Lower lobe of right lung (tissue), 2 donors: Measurements from ENCODE around the gene OLA1. TPM values are rescaled to one million over a fixed set of nuclear protein-coding genes. Genes with fewer than 3 reads are reported as not detected.

Experiments used
- ATAC-seq, 2 donors: fragments of 200-7000 bp; cut with Tn5 transposase; one replicate each; pipeline ENCODE4 v1.9.1; 2020 to 2022; ENCODE audit warnings: mild to moderate bottlenecking in 2 of 2, moderate library complexity in 2 of 2
- DNase-seq: peaks from one replicate; pipeline ENCODE4 v3.0.0-alpha.2; 2020
- H3K27ac ChIP-seq: fragments of 200-600 bp; one replicate; pipeline ENCODE4 v1.8.0; 2022
- H3K27me3 ChIP-seq: fragments of 200-600 bp; one replicate; pipeline ENCODE4 v1.8.0; 2022; ENCODE audit warnings: low read depth
- H3K36me3 ChIP-seq: fragments of 200-600 bp; one replicate; pipeline ENCODE4 v1.8.0; 2022; ENCODE audit warnings: mild to moderate bottlenecking
- H3K4me1 ChIP-seq: fragments of 200-600 bp; one replicate; pipeline ENCODE4 v1.8.0; 2022
- H3K4me3 ChIP-seq: fragments of 200-600 bp; one replicate; pipeline ENCODE4 v1.8.0; 2022; ENCODE audit warnings: mild to moderate bottlenecking
- H3K9me3 ChIP-seq: fragments of 200-600 bp; one replicate; pipeline ENCODE4 v1.8.0; 2022
- intact Hi-C: fragments of 100-400 bp; cut with DNase I; formaldehyde crosslinking; loops from one replicate; pipeline ENCODE4 v1.11.0; 2022
- total RNA-seq: library from RNA; stranded (reverse); fragmentation: NEBNext Ultra II Directional; extraction: Animal tissue kit (Norgen Biotek cat#: 25700); gene quantifications from one replicate; pipeline ENCODE4 v1.2.1, GENCODE V29; 2021
- TF ChIP-seq, protein P1 (sequence below): fragments of 200-600 bp; IDR thresholded peaks from one replicate; pipeline ENCODE4 v1.8.0; 2022; ENCODE audit warnings: antibody characterized with exemption, mild to moderate bottlenecking
- donor health status: DM: no; HTN: yes; CAD: no; lungs with severe emphysema.

The OLA1 gene
- total RNA-seq, 1 donor from 2014 or later: 49.8 TPM

DNA sequence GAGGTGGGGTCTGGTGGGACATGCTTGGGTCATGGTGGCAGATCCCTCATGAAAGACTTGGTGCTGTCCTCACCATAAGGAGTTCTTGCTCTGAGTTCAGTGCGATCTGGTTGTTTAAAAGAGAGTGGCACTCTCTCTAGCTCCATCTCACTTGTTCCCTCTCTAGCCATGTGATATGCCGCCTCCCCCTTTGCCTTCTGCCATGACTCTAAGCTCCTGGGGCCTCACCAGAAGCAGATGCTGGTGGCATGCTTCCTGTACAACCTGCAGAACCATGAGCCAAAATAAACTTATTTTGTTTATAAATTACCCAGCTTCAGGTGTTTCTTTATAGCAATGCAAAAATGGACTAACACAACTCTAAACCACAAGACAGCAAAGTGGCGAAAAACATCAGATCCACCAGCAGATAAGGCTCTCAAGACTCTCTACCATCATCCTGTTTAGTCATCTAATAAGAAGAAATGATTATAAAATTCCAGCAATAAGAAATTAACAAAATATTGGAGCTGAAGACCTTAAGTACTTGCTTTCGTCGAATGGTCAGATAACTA is 75.5 kb downstream of the OLA1 start:
- no peak for DNase-seq
- Histone ChIP-seq H3K4me1 (no peaks in the 10 kb centered on the region), H3K9me3 (peaks cover 45% of the 10 kb centered on the region), H3K36me3 (no peaks in the 10 kb centered on the region), H3K27me3 (no peaks in the 10 kb centered on the region), H3K4me3 (no peak overlapping the region), H3K27ac (no peak overlapping the region)
- TF ChIP-seq, protein P1, sequence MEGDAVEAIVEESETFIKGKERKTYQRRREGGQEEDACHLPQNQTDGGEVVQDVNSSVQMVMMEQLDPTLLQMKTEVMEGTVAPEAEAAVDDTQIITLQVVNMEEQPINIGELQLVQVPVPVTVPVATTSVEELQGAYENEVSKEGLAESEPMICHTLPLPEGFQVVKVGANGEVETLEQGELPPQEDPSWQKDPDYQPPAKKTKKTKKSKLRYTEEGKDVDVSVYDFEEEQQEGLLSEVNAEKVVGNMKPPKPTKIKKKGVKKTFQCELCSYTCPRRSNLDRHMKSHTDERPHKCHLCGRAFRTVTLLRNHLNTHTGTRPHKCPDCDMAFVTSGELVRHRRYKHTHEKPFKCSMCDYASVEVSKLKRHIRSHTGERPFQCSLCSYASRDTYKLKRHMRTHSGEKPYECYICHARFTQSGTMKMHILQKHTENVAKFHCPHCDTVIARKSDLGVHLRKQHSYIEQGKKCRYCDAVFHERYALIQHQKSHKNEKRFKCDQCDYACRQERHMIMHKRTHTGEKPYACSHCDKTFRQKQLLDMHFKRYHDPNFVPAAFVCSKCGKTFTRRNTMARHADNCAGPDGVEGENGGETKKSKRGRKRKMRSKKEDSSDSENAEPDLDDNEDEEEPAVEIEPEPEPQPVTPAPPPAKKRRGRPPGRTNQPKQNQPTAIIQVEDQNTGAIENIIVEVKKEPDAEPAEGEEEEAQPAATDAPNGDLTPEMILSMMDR: no peak
- no peak for ATAC-seq
- intact Hi-C loops: no loop called here

DNA sequence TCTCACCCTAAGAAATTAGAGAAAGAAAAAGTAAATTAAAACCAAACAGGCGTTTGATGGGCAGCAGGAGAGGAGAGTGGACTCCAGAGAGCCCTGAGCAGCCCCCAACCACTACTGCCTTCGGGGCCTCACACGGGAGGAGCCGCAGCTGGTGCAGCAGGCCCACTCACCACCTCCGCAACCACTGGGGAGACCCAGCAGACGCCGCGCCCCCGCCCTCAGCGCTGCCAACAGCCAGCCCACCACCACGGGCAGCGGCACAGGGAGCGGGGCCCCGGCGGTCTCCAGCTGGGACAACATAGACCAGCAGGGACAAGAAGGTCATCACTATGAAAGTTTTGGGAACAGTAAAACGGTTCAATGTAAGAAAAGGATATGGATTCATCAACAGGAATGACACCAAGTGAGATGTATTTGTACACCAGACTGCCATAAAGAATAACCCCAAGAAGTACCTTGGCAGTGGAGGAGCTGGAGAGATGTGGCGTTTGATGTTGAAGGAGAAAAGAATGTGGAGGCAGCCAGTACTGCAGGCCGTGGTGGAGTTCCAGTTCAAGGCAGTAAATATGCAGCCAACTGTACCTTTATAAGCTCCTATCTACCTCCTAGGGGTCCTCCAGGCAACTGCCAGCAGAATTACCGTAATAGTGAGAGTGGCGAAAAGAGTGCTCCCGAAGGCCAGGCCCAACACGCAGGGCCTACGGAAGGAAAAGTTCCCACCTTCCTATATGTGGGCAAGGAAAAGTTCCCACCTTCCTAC is 76.5 kb downstream of the OLA1 start:
- H3K27me3 ChIP-seq: no peaks in the 10 kb centered on the region
- no peaks in the 10 kb centered on the region for H3K36me3 ChIP-seq
- no peak overlapping the region for H3K4me3 ChIP-seq
- DNase-seq (peak; percentile 28), ATAC-seq (no peak)
- H3K27ac ChIP-seq: no peak overlapping the region
- no peaks in the 10 kb centered on the region for H3K4me1 ChIP-seq
- peaks cover 47% of the 10 kb centered on the region for H3K9me3 ChIP-seq
- TF ChIP-seq, protein P1: no peak
- intact Hi-C loops: no loop called here

DNA sequence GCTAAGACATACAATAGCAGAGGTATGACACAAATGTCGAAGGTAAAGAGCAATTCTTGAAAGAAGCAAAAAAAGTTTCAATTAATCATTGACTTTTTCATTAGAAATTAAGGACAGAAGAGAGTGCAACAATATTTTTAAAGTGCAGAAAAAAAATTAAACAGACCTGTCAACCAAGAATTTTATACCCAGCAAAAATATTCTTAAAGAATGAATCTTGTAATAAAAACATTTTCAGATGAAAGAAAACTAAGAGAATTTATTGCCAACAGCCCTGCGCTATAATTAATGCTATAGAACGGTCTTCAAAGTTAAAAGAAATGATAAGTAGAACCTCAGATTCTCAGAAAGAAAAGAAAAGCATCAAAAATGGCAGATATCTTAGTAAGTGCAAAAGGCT is 79.0 kb downstream of the OLA1 start:
- TF ChIP-seq, protein P1: no peak
- H3K27me3 ChIP-seq: no peaks in the 10 kb centered on the region

DNA sequence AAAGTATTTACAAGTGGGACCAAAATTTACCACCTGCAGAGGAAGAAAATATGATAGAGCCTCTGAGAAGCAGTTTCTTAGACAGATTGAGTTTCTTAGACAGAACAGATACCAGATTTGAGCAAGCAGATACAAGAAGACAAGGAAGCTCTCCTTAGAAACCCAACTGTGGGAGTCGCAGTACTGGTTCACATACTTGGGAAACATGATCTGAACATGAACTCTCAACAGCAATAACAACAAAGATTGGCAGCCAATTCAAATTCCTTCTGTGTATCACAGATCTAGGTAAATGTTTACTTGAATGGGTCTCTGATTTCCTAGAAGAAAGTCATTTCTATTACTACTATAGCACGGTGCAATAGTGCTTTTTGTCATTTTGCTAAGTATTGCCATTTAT is 82.1 kb downstream of the OLA1 start:
- intact Hi-C loops: no loop called here
- H3K4me1 ChIP-seq: no peaks in the 10 kb centered on the region
- no peaks in the 10 kb centered on the region for H3K27me3 ChIP-seq
- TF ChIP-seq, protein P1: no peak
- DNase-seq (no peak), ATAC-seq (no peak)
- no peak overlapping the region for H3K27ac ChIP-seq
- H3K36me3 ChIP-seq: no peaks in the 10 kb centered on the region
- H3K9me3 ChIP-seq: peaks cover 29% of the 10 kb centered on the region
- no peak overlapping the region for H3K4me3 ChIP-seq

More for the DNA sequence above, 79.0 kb downstream of the OLA1 start:
- Histone ChIP-seq H3K9me3 (peaks cover 35% of the 10 kb centered on the region), H3K4me1 (no peaks in the 10 kb centered on the region), H3K27ac (no peak overlapping the region), H3K4me3 (no peak overlapping the region), H3K36me3 (no peaks in the 10 kb centered on the region)
- ATAC-seq (no peak), DNase-seq (no peak)
- intact Hi-C loops: no loop called here

DNA sequence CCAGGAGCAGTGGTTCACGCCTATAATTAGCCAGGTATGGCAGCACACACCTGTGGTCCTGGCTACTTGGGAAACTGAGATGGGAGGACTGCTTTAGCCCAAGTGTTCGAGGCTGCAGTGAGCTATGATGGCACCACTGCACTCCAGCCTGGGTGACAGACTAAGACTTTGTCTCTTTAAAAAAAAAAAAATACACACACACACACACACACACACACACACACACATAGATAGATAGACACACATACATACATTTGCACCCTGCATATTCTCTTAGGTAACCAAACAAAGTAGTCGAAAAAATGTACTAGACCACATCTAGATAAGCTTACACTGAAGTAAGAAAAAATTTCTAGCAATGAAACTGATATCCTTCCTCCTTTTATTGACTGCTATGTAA is 86.8 kb downstream of the OLA1 start:
- no peaks in the 10 kb centered on the region for H3K36me3 ChIP-seq
- H3K27me3 ChIP-seq: no peaks in the 10 kb centered on the region
- no peaks in the 10 kb centered on the region for H3K4me1 ChIP-seq
- no peak overlapping the region for H3K4me3 ChIP-seq
- H3K27ac ChIP-seq: no peak overlapping the region
- ATAC-seq (no peak), DNase-seq (no peak)
- H3K9me3 ChIP-seq: no peaks in the 10 kb centered on the region
- intact Hi-C loops: no loop called here
- TF ChIP-seq, protein P1: no peak
